Mesothelial cell of epicardium (in vitro differentiated cells): ENCODE data around the gene CREG1. TPM values are rescaled to one million over a fixed set of nuclear protein-coding genes. Genes with fewer than 3 reads are reported as not detected.

ENCODE experiments used
- DNase-seq, 2 experiments: peaks; one replicate each; pipeline ENCODE4 v3.0.0; 2021; ENCODE audit warnings: low spot score in 2 of 2; ENCODE audit not compliant: unreplicated experiment in 2 of 2
- H3K27ac Mint-ChIP-seq: 2 replicates; pipeline ENCODE4 v1.8.0; 2021; ENCODE audit warnings: mixed read lengths
- H3K27me3 Mint-ChIP-seq: 2 replicates; pipeline ENCODE4 v1.8.0; 2021; ENCODE audit warnings: low read depth, mixed read lengths
- H3K36me3 Mint-ChIP-seq: 2 replicates; pipeline ENCODE4 v1.8.0; 2021; ENCODE audit warnings: mixed read lengths
- H3K4me1 Mint-ChIP-seq: 2 replicates; pipeline ENCODE4 v1.8.0; 2021; ENCODE audit warnings: mixed read lengths
- H3K4me3 Mint-ChIP-seq: 2 replicates; pipeline ENCODE4 v1.8.0; 2021; ENCODE audit warnings: mild to moderate bottlenecking, moderate library complexity, mixed read lengths
- H3K9me3 Mint-ChIP-seq: 2 replicates; pipeline ENCODE4 v1.8.0; 2021; ENCODE audit warnings: mixed read lengths
- total RNA-seq: library from RNA; stranded (reverse); gene quantifications from 3 replicates; pipeline ENCODE4 v1.2.1, GENCODE V29; 2021
- TF ChIP-seq, protein P1 (sequence below): fragments of 200-600 bp; sonication (generic); IDR thresholded peaks from one replicate; pipeline ENCODE4 v1.5.0; 2021; ENCODE audit warnings: antibody characterized with exemption; ENCODE audit not compliant: unreplicated experiment

Gene CREG1
- total RNA-seq = 40.8 to 45.0 TPM (median 41.7 TPM) in 3 replicates

DNA sequence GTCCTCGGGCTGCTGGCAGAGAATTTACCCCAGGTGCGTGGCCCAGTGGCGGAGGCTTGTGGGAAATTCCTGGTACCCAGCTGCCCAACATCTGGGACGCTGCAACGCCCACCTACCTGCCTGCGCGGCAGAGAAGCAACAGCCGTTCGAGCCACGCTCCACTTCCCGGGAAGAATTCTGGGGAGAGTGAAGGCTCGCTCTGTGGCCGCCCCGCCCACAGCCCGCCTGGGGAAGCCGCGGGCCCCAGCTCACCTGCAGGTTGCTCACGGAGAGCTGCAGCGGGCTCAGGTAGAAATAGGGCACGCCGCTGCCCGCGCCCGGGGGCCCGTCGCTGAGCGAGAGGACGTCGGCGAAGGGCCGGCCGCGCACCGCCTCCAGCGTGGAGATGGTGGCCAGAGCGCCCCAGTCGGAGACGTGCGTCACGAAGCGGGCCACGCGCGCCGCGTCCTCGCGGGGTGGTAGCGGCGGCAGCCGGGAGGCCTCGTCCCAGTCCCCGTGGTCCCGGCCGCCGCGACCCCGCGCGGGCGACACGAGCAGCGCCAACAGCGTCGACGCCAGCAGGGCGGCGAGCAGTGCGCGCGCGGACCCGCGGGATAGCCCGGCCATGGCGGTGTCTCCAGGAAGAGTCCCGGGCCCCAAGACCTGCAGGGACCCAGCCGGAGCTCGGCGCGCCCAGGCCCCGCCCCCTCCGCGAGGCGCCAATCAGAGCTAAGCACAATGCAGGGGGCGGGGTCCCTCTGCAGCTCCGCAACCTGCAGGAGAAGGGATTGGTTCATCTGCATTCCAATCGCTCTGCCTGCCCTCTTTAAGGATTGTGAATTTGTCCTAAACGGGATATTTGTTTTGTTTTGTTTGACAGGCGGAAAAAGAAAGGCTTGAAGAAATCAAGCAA is at the start of gene CREG1:
TSS of gene CREG1 (minus strand) at position 627 of the 892 bp plus-strand sequence.
- Mint-ChIP-seq H3K27me3 (no peaks in the 10 kb centered on the region), H3K4me3 (peak within 1 kb of the TSS; percentile 72), H3K36me3 (no peaks in the 10 kb centered on the region), H3K9me3 (no peaks in the 10 kb centered on the region), H3K27ac (peak within 1 kb of the TSS; percentile 92), H3K4me1 (peaks cover 36% of the 10 kb centered on the region)
- TF ChIP-seq, protein P1, sequence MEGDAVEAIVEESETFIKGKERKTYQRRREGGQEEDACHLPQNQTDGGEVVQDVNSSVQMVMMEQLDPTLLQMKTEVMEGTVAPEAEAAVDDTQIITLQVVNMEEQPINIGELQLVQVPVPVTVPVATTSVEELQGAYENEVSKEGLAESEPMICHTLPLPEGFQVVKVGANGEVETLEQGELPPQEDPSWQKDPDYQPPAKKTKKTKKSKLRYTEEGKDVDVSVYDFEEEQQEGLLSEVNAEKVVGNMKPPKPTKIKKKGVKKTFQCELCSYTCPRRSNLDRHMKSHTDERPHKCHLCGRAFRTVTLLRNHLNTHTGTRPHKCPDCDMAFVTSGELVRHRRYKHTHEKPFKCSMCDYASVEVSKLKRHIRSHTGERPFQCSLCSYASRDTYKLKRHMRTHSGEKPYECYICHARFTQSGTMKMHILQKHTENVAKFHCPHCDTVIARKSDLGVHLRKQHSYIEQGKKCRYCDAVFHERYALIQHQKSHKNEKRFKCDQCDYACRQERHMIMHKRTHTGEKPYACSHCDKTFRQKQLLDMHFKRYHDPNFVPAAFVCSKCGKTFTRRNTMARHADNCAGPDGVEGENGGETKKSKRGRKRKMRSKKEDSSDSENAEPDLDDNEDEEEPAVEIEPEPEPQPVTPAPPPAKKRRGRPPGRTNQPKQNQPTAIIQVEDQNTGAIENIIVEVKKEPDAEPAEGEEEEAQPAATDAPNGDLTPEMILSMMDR = no peak
- DNase-seq = peak; percentile 88 to 95

DNA sequence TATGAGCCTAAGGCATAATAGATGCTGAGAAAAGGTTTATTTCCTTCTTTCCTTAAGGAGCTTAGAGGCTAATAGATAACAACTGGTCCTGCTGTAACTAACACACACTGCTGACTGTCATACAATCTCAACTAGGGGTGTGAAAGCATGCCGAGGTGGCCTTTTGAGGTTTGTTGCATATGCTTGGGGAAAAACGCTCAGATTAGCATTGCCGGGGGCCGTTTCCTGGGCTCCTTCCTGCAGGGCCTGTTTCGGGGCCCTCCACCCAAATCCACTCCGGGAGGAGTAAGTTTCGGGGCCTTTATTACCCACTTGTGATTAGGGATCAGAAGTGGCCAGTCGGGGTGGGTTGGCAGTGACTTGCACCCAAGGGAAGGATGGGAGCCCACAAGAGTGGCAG is 49.3 kb upstream of the CREG1 start:
- TF ChIP-seq, protein P1 = no peak
- Mint-ChIP-seq H3K9me3 (peaks cover 12% of the 10 kb centered on the region), H3K27me3 (no peaks in the 10 kb centered on the region)

DNA sequence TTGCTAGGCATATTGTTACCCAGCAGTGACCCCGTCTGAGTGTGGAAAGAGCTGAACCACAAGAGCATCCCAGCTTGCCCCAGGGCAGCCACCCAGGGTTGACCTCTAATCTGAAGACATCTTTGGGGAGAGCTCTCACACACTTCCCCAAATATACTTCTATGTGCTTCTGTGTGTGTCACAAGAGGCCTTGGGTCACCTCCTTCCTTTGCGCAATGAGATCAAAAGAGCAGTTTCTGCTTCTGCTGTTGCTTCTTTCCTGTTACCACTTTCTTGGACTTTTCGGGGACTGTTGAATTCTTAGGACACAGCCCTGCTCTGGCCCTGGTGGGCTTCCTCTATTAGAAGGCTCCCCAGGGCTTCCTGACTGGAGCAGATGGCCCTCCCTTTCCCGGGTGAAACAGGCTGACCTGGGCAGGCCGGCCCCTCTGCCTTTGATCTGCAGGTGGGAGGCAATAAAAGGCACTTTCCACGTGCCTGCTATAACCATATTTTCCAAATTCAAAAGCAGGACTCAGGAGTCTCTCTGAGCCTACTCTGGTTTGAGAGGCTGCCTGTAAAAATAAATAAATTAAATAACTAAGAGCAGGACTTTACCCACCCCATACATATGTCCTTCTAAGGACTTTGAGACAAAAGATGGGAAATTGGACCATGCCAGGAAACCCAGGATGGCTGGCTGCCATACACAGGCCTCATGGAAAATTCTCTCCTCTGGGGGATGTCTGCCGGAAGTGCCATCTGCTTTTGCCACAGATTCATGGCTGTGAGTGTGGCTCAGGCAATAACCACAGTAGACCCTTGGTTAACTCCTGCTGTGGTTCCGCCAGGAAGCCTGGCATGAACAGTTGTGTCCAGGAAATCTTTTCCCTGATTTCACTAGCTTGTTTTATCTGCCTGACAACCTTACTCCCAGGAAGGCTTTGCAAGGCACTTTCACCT is 48.2 kb upstream of the CREG1 start:
- peaks cover 12% of the 10 kb centered on the region for H3K4me1 Mint-ChIP-seq
- TF ChIP-seq, protein P1 = no peak
- H3K9me3 Mint-ChIP-seq = peaks cover 5% of the 10 kb centered on the region
- H3K27me3 Mint-ChIP-seq = no peaks in the 10 kb centered on the region
- DNase-seq = no peak
- H3K4me3 Mint-ChIP-seq = no peak overlapping the region
- peak overlapping the region; percentile 0 for H3K27ac Mint-ChIP-seq
- no peaks in the 10 kb centered on the region for H3K36me3 Mint-ChIP-seq

More for the DNA sequence above, 49.3 kb upstream of the CREG1 start:
- H3K4me3 Mint-ChIP-seq = no peak overlapping the region
- H3K4me1 Mint-ChIP-seq = peaks cover 12% of the 10 kb centered on the region
- H3K27ac Mint-ChIP-seq = no peak overlapping the region
- peaks cover 3% of the 10 kb centered on the region for H3K36me3 Mint-ChIP-seq
- DNase-seq = no peak

DNA sequence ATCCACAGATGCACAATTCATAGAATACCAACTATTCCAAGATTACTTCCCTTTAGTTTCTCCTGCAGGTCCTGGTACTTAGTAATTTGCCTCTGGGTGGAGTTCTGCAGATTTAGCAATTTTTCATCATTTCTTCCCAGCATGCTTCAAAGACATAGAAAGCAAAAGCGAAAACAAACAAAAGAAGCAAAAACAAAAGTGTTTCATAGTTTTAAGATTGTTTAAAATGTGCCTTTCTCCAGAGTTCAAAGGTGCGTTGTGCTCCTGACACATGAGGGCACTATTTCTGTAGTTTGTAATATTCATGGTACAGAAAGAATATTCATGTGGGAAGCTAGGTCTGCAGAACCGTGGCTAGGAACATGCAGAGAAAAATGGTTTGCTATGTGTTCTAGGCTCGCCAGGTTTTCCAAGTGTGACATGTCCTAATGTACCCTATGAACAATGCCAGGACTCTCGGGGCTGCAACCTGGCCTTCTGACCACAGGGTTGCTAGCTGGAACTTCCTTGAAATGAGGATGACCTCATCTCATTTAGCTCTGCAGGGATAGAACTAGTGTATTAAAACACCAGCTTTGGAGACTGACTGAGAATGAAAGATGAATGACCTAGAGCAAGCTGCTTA is 46.5 kb upstream of the CREG1 start:
- Mint-ChIP-seq H3K27me3 (peaks cover 3% of the 10 kb centered on the region), H3K9me3 (peaks cover 3% of the 10 kb centered on the region)
- no peak for DNase-seq

DNA sequence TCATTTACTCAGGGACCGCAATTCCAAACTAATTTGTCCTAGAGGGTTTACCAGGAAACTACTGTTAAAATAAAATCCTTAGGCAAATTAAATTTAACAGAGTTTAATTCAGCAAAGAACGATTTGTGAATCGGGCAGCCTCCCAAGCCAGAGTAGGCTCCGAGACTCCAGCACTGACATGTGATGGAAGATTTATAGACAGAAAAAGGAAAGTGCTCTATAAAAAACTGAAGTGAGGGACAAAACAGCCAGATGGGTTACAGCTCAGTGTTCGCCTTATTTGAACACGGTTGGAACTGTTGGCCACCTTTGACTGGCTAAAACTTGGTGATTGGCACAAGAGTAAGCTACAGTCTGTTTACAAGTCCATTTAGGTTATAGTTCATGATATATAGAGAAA is 41.3 kb upstream of the CREG1 start:
- Mint-ChIP-seq H3K36me3 (no peaks in the 10 kb centered on the region), H3K9me3 (no peaks in the 10 kb centered on the region), H3K27ac (no peak overlapping the region), H3K27me3 (peaks cover 3% of the 10 kb centered on the region), H3K4me3 (no peak overlapping the region), H3K4me1 (no peaks in the 10 kb centered on the region)
- no peak for DNase-seq
- TF ChIP-seq, protein P1 = no peak

More for the DNA sequence above, 46.5 kb upstream of the CREG1 start:
- Mint-ChIP-seq H3K4me3 (no peak overlapping the region), H3K4me1 (peaks cover 12% of the 10 kb centered on the region), H3K36me3 (no peaks in the 10 kb centered on the region), H3K27ac (no peak overlapping the region)
- TF ChIP-seq, protein P1 = no peak
